CD4-positive, alpha-beta memory T cell (primary cell): ENCODE results near the gene GRAP. TPM values are rescaled to one million over a fixed set of nuclear protein-coding genes. Genes with fewer than 3 reads are reported as not detected.
"Not testable (repeated sequence)": the region's sequence is repeated elsewhere in the genome, so short reads cannot be mapped to it uniquely, and the experiment has no call there.

Experiments
- CTCF ChIA-PET: fragments of 350-600 bp; sonication (Branson Sonifier 250); formaldehyde crosslinking; loops from one replicate; lab custom pipeline; 2021; ENCODE audit warnings: inconsistent platforms; ENCODE audit not compliant: partially characterized antibody; lab: Charles Lee
- POLR2A ChIA-PET: fragments of 350-600 bp; sonication (Branson Sonifier 250); formaldehyde crosslinking; loops from one replicate; lab custom pipeline; 2021; ENCODE audit not compliant: partially characterized antibody; lab: Charles Lee
- DNase-seq, 5 donors: peaks; one replicate each; pipeline versions ENCODE4 v3.0.0 to v3.0.0-alpha.2; 2020 to 2022; ENCODE audit warnings: mixed read lengths in 1 of 5
- H3K27ac ChIP-seq: one replicate; pipeline ENCODE4 v1.7.0; 2013; ENCODE audit warnings: low read depth, low read length
- H3K27me3 ChIP-seq: 2 replicates; pipeline ENCODE4 v1.7.0; 2013; ENCODE audit warnings: mild to moderate bottlenecking, low read length, moderate library complexity; ENCODE audit not compliant: insufficient read depth
- H3K36me3 ChIP-seq: 2 replicates; pipeline ENCODE4 v1.7.0; 2013; ENCODE audit warnings: mild to moderate bottlenecking, low read length, moderate library complexity; ENCODE audit not compliant: insufficient read depth
- H3K4me1 ChIP-seq: 2 replicates; pipeline ENCODE4 v1.7.0; 2013; ENCODE audit warnings: mild to moderate bottlenecking, low read length, moderate library complexity; ENCODE audit not compliant: insufficient read depth
- H3K4me3 ChIP-seq, 2 donors: one replicate each; pipeline ENCODE4 v1.7.0; 2013; ENCODE audit warnings: low read length in 2 of 2, mild to moderate bottlenecking in 1 of 2
- H3K9me3 ChIP-seq, 2 donors: one replicate each; pipeline ENCODE4 v1.7.0; 2013; ENCODE audit warnings: low read length in 2 of 2, control low read depth in 1 of 2; ENCODE audit not compliant: control insufficient read depth in 1 of 2
- H3K27ac Mint-ChIP-seq, 7 donors: one replicate each; pipeline ENCODE4 v1.8.0; 2020 to 2021; ENCODE audit warnings: mixed read lengths in 7 of 7, mild to moderate bottlenecking in 6 of 7, inconsistent platforms in 3 of 7, moderate library complexity in 3 of 7
- H3K27me3 Mint-ChIP-seq, 2 donors: one replicate each; pipeline ENCODE4 v1.8.0; 2020 to 2021; ENCODE audit warnings: mixed read lengths in 2 of 2
- H3K36me3 Mint-ChIP-seq, 2 donors: one replicate each; pipeline ENCODE4 v1.8.0; 2020 to 2021; ENCODE audit warnings: mixed read lengths in 2 of 2, inconsistent platforms in 1 of 2, mild to moderate bottlenecking in 1 of 2
- H3K4me1 Mint-ChIP-seq, 4 donors: one replicate each; pipeline ENCODE4 v1.8.0; 2020 to 2021; ENCODE audit warnings: mixed read lengths in 4 of 4, mild to moderate bottlenecking in 1 of 4
- H3K4me3 Mint-ChIP-seq, 8 donors: one replicate each; pipeline ENCODE4 v1.8.0; 2020 to 2021; ENCODE audit warnings: mixed read lengths in 8 of 8, mild to moderate bottlenecking in 7 of 8, moderate library complexity in 6 of 8, inconsistent platforms in 3 of 8
- H3K9me3 Mint-ChIP-seq, 8 donors: one replicate each; pipeline ENCODE4 v1.8.0; 2020 to 2021; ENCODE audit warnings: mixed read lengths in 8 of 8, mild to moderate bottlenecking in 5 of 8, inconsistent platforms in 3 of 8, moderate library complexity in 1 of 8
- intact Hi-C: fragments of 100-400 bp; cut with micrococcal nuclease; formaldehyde crosslinking; loops from one replicate; pipeline ENCODE4 v1.15.1; 2023
- polyA plus RNA-seq, 2 donors: library from polyadenylated mRNA; unstranded; fragments of 300-500 nt; fragmentation: Illumina TruSeq; gene quantifications; one replicate each; pipeline ENCODE4 v1.2.3, GENCODE V29; 2021
- total RNA-seq, 2 experiments: library from RNA; stranded (reverse); gene quantifications; one replicate each; pipeline ENCODE4 v1.2.3, GENCODE V29; 2021

The GRAP gene
- total and polyA plus RNA-seq, 4 experiments from 2014 or later: 61.6 to 75.8 (median 66.6) TPM

GRCh38 chr17:19055447-19055846 is 8.7 kb upstream of the GRAP start:
- H3K4me1 ChIP-seq, intact Hi-C loops, H3K4me3 Mint-ChIP-seq, H3K4me1 Mint-ChIP-seq, H3K36me3 ChIP-seq, H3K27ac ChIP-seq, H3K9me3 Mint-ChIP-seq, H3K36me3 Mint-ChIP-seq, H3K27ac Mint-ChIP-seq, H3K4me3 ChIP-seq, CTCF ChIA-PET, POLR2A ChIA-PET, H3K9me3 ChIP-seq, DNase-seq, H3K27me3 ChIP-seq, H3K27me3 Mint-ChIP-seq: not testable (repeated sequence)

- POLR2A ChIA-PET, H3K36me3 Mint-ChIP-seq, H3K27me3 ChIP-seq, H3K4me1 Mint-ChIP-seq, H3K4me3 Mint-ChIP-seq, H3K27me3 Mint-ChIP-seq, DNase-seq, H3K4me1 ChIP-seq, H3K36me3 ChIP-seq, H3K9me3 ChIP-seq, H3K4me3 ChIP-seq, H3K9me3 Mint-ChIP-seq, CTCF ChIA-PET, H3K27ac ChIP-seq, intact Hi-C loops, H3K27ac Mint-ChIP-seq: not testable (repeated sequence)
These were observed 2.1 kb upstream of the GRAP start for GRCh38 chr17:19048826-19049225.

- H3K27me3 Mint-ChIP-seq, H3K9me3 Mint-ChIP-seq, POLR2A ChIA-PET, H3K4me1 ChIP-seq, H3K27me3 ChIP-seq, H3K27ac Mint-ChIP-seq, H3K4me1 Mint-ChIP-seq, H3K4me3 Mint-ChIP-seq, H3K4me3 ChIP-seq, CTCF ChIA-PET, DNase-seq, H3K36me3 ChIP-seq, H3K9me3 ChIP-seq, intact Hi-C loops, H3K27ac ChIP-seq, H3K36me3 Mint-ChIP-seq: not testable (repeated sequence)
These were observed 753 bp upstream of the GRAP start for GRCh38 chr17:19047510-19047909.

GRCh38 chr17:19044643-19045042 is 2.1 kb downstream of the GRAP start:
- H3K4me3 ChIP-seq, H3K36me3 Mint-ChIP-seq, H3K27ac Mint-ChIP-seq, POLR2A ChIA-PET, H3K36me3 ChIP-seq, H3K4me1 ChIP-seq, DNase-seq, H3K27ac ChIP-seq, H3K4me3 Mint-ChIP-seq, H3K9me3 Mint-ChIP-seq, H3K4me1 Mint-ChIP-seq, H3K27me3 Mint-ChIP-seq, H3K9me3 ChIP-seq, CTCF ChIA-PET, intact Hi-C loops, H3K27me3 ChIP-seq: not testable (repeated sequence)

GRCh38 chr17:19043032-19043431 is 3.7 kb downstream of the GRAP start:
- H3K4me1 Mint-ChIP-seq, CTCF ChIA-PET, H3K27ac ChIP-seq, H3K9me3 Mint-ChIP-seq, H3K4me1 ChIP-seq, POLR2A ChIA-PET, intact Hi-C loops, H3K27ac Mint-ChIP-seq, H3K4me3 ChIP-seq, H3K27me3 ChIP-seq, H3K36me3 ChIP-seq, H3K27me3 Mint-ChIP-seq, DNase-seq, H3K9me3 ChIP-seq, H3K36me3 Mint-ChIP-seq: not testable (repeated sequence)
- peak overlapping the region in 1 of 8 donors; percentile 32 for H3K4me3 Mint-ChIP-seq

GRCh38 chr17:19042369-19042768 is 4.4 kb downstream of the GRAP start:
- H3K4me1 ChIP-seq, H3K9me3 ChIP-seq, H3K4me1 Mint-ChIP-seq, intact Hi-C loops, H3K27ac Mint-ChIP-seq, H3K36me3 Mint-ChIP-seq, CTCF ChIA-PET, H3K9me3 Mint-ChIP-seq, DNase-seq, H3K4me3 ChIP-seq, H3K27me3 Mint-ChIP-seq, POLR2A ChIA-PET, H3K4me3 Mint-ChIP-seq, H3K36me3 ChIP-seq, H3K27ac ChIP-seq, H3K27me3 ChIP-seq: not testable (repeated sequence)

GRCh38 chr17:19041871-19042270 is 4.9 kb downstream of the GRAP start:
- H3K27me3 Mint-ChIP-seq, POLR2A ChIA-PET, H3K27me3 ChIP-seq, H3K4me1 ChIP-seq, DNase-seq, H3K4me3 Mint-ChIP-seq, H3K4me3 ChIP-seq, H3K9me3 Mint-ChIP-seq, CTCF ChIA-PET, H3K36me3 Mint-ChIP-seq, H3K9me3 ChIP-seq, H3K27ac ChIP-seq, H3K4me1 Mint-ChIP-seq, H3K36me3 ChIP-seq, intact Hi-C loops, H3K27ac Mint-ChIP-seq: not testable (repeated sequence)

GRCh38 chr17:19040350-19040749 is 6.4 kb downstream of the GRAP start:
- H3K27me3 Mint-ChIP-seq, CTCF ChIA-PET, DNase-seq, H3K9me3 Mint-ChIP-seq, H3K36me3 Mint-ChIP-seq, H3K4me3 ChIP-seq, H3K4me3 Mint-ChIP-seq, H3K4me1 ChIP-seq, H3K9me3 ChIP-seq, H3K36me3 ChIP-seq, H3K4me1 Mint-ChIP-seq, H3K27ac ChIP-seq, POLR2A ChIA-PET, intact Hi-C loops, H3K27me3 ChIP-seq, H3K27ac Mint-ChIP-seq: not testable (repeated sequence)
